Measurements from ENCODE around the gene COP1.

- TF ChIP-seq CTCF (IDR thresholded peaks at IDR 0.05) (no peak), POLR2A (IDR thresholded peaks at IDR 0.05) (no peak)
Observed at GRCh38 chr1:176216031-176216430, 8.9 kb upstream of the COP1 start.

Measured in right lobe of liver (tissue), 4 donors.